ENCODE data around the gene CACNA1B. TPM values are rescaled to one million over a fixed set of nuclear protein-coding genes. Genes with fewer than 3 reads are reported as not detected.

The CACNA1B gene
- total and polyA plus RNA-seq, 2 of the 13 experiments (the other 11 are each of a cell fraction or from before 2014, with no cell fraction given): under 0.01 to 0.04 TPM

DNA sequence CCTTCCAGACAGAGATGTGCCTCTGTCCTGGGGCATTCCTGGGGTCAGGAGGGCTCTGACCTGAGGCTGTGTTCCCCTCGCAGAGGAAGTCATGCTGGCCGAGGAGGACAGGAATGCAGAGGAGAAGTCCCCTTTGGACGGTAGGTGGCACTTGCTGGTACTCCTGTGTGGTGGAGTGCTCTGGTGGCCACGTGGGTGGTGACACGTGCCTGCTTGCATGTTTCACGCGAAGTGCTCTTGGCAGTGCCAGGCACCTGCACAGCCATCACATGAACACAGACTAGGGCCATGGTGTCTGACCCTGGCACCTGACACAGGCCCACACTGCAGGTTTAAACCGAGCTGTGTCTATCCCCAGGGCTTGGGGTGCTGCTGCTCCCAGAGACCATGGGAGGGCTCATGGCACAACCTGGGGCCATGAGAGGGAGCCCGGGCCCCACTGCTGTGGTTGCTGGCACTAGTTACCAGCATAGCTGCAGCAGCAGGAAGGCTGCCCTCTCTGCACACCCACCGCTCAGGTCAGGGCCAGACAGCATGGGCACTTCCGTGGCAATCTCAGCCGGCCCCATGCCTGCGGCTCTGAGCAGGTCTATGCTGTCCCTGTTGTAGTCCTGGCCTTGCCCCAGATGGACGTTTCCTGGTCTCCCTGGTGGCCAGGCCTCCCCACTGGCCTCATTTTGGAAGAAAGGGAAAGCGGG is 79.3 kb downstream of the CACNA1B start (continued):
- TF ChIP-seq, protein P1, sequence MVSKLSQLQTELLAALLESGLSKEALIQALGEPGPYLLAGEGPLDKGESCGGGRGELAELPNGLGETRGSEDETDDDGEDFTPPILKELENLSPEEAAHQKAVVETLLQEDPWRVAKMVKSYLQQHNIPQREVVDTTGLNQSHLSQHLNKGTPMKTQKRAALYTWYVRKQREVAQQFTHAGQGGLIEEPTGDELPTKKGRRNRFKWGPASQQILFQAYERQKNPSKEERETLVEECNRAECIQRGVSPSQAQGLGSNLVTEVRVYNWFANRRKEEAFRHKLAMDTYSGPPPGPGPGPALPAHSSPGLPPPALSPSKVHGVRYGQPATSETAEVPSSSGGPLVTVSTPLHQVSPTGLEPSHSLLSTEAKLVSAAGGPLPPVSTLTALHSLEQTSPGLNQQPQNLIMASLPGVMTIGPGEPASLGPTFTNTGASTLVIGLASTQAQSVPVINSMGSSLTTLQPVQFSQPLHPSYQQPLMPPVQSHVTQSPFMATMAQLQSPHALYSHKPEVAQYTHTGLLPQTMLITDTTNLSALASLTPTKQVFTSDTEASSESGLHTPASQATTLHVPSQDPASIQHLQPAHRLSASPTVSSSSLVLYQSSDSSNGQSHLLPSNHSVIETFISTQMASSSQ (IDR thresholded peaks at IDR 0.05; ENCODE audit: low read depth): no peak
- TF ChIP-seq, protein P1 (CRISPR knock-in tag; IDR thresholded peaks at IDR 0.05; ENCODE audit: borderline replicate concordance): no peak
- TF ChIP-seq STAG1 (CRISPR knock-in tag; IDR thresholded peaks at IDR 0.05) (no peak), NKX3-1 (CRISPR knock-in tag; IDR thresholded peaks at IDR 0.05) (no peak), ZNF441 (CRISPR knock-in tag; IDR thresholded peaks at IDR 0.05; ENCODE audit: borderline replicate concordance) (no peak), SNRNP70 (IDR thresholded peaks at IDR 0.05; ENCODE audit: low read depth, low read length) (no peak), EHMT2 (IDR thresholded peaks at IDR 0.05; ENCODE audit: borderline replicate concordance, low read depth, low read length) (no peak), RXRB (CRISPR knock-in tag; IDR thresholded peaks at IDR 0.05; ENCODE audit: borderline replicate concordance) (no peak)
- TF ChIP-seq, protein P2, sequence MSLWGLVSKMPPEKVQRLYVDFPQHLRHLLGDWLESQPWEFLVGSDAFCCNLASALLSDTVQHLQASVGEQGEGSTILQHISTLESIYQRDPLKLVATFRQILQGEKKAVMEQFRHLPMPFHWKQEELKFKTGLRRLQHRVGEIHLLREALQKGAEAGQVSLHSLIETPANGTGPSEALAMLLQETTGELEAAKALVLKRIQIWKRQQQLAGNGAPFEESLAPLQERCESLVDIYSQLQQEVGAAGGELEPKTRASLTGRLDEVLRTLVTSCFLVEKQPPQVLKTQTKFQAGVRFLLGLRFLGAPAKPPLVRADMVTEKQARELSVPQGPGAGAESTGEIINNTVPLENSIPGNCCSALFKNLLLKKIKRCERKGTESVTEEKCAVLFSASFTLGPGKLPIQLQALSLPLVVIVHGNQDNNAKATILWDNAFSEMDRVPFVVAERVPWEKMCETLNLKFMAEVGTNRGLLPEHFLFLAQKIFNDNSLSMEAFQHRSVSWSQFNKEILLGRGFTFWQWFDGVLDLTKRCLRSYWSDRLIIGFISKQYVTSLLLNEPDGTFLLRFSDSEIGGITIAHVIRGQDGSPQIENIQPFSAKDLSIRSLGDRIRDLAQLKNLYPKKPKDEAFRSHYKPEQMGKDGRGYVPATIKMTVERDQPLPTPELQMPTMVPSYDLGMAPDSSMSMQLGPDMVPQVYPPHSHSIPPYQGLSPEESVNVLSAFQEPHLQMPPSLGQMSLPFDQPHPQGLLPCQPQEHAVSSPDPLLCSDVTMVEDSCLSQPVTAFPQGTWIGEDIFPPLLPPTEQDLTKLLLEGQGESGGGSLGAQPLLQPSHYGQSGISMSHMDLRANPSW (CRISPR knock-in tag; IDR thresholded peaks at IDR 0.05; ENCODE audit: borderline replicate concordance): no peak
- TF ChIP-seq, protein P3, sequence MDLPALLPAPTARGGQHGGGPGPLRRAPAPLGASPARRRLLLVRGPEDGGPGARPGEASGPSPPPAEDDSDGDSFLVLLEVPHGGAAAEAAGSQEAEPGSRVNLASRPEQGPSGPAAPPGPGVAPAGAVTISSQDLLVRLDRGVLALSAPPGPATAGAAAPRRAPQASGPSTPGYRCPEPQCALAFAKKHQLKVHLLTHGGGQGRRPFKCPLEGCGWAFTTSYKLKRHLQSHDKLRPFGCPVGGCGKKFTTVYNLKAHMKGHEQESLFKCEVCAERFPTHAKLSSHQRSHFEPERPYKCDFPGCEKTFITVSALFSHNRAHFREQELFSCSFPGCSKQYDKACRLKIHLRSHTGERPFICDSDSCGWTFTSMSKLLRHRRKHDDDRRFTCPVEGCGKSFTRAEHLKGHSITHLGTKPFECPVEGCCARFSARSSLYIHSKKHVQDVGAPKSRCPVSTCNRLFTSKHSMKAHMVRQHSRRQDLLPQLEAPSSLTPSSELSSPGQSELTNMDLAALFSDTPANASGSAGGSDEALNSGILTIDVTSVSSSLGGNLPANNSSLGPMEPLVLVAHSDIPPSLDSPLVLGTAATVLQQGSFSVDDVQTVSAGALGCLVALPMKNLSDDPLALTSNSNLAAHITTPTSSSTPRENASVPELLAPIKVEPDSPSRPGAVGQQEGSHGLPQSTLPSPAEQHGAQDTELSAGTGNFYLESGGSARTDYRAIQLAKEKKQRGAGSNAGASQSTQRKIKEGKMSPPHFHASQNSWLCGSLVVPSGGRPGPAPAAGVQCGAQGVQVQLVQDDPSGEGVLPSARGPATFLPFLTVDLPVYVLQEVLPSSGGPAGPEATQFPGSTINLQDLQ (CRISPR knock-in tag; IDR thresholded peaks at IDR 0.05): no peak
- TF ChIP-seq, protein P4, sequence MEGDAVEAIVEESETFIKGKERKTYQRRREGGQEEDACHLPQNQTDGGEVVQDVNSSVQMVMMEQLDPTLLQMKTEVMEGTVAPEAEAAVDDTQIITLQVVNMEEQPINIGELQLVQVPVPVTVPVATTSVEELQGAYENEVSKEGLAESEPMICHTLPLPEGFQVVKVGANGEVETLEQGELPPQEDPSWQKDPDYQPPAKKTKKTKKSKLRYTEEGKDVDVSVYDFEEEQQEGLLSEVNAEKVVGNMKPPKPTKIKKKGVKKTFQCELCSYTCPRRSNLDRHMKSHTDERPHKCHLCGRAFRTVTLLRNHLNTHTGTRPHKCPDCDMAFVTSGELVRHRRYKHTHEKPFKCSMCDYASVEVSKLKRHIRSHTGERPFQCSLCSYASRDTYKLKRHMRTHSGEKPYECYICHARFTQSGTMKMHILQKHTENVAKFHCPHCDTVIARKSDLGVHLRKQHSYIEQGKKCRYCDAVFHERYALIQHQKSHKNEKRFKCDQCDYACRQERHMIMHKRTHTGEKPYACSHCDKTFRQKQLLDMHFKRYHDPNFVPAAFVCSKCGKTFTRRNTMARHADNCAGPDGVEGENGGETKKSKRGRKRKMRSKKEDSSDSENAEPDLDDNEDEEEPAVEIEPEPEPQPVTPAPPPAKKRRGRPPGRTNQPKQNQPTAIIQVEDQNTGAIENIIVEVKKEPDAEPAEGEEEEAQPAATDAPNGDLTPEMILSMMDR (CRISPR knock-in tag; IDR thresholded peaks at IDR 0.05): peak; percentile 31

Measured in HepG2 (cell line).